ACHN (cell line): ENCODE measurements around the gene CASP8AP2.
"Not testable (repeated sequence)": the region's sequence is repeated elsewhere in the genome, so short reads cannot be mapped to it uniquely, and the experiment has no call there.

Experiments used
- DNase-seq: peaks from one replicate; pipeline ENCODE4 v3.0.0-alpha.2; 2015
- in situ Hi-C: cut with HindIII; loops from 2 replicates; pipeline ENCODE4 v1.10.0; 2017; ENCODE audit warnings: low sequenced_read_pairs, low pct_ligation_motif_present, low pct_unique_long_range_greater_than_20kb

Gene CASP8AP2

GRCh38 chr6:89817481-89817880 is 12.2 kb upstream of the CASP8AP2 start:
- no peak for DNase-seq
- in situ Hi-C loops: no loop called here

GRCh38 chr6:89818977-89819335 is 10.7 kb upstream of the CASP8AP2 start:
- DNase-seq: peak; percentile 31
- in situ Hi-C loops: no loop called here

- in situ Hi-C loops: no loop called here
- DNase-seq: peak; percentile 94
Measured at GRCh38 chr6:89819336-89820130, 10.1 kb upstream of the CASP8AP2 start, which contains the start of gene MDN1. Gene MDN1, minus strand, starts transcription at chr6:89819794. Its CDS starts 187 bp downstream, at chr6:89819607.

GRCh38 chr6:89826029-89826528 is 3.6 kb upstream of the CASP8AP2 start:
- in situ Hi-C loops: no loop called here
- DNase-seq: peak; percentile 30

GRCh38 chr6:89828475-89828987 is 1.1 kb upstream of the CASP8AP2 start:
- in situ Hi-C loops, DNase-seq: not testable (repeated sequence)

GRCh38 chr6:89828988-89829471 is 650 bp upstream of the CASP8AP2 start:
- peak; percentile 48 for DNase-seq

GRCh38 chr6:89830170-89830809 is 610 bp downstream of the CASP8AP2 start:
- no peak for DNase-seq
- in situ Hi-C loops: no loop called here

More at GRCh38 chr6:89828988-89829471, 650 bp upstream of the CASP8AP2 start:
- in situ Hi-C loops: no loop called here

- no peak for DNase-seq
- in situ Hi-C loops: no loop called here
Measured at GRCh38 chr6:89834884-89835792, 5.5 kb downstream of the CASP8AP2 start.

GRCh38 chr6:89836639-89837222 is 7.1 kb downstream of the CASP8AP2 start:
- in situ Hi-C loops: no loop called here

GRCh38 chr6:89840538-89840937 is 10.9 kb downstream of the CASP8AP2 start:
- no peak for DNase-seq
- in situ Hi-C loops: no loop called here

More at GRCh38 chr6:89836639-89837222, 7.1 kb downstream of the CASP8AP2 start:
- no peak for DNase-seq

- no peak for DNase-seq
- in situ Hi-C loops: no loop called here
Measured at GRCh38 chr6:89842228-89842627, 12.5 kb downstream of the CASP8AP2 start.

GRCh38 chr6:89843070-89843469 is 13.4 kb downstream of the CASP8AP2 start:
- in situ Hi-C loops: no loop called here
- no peak for DNase-seq

- in situ Hi-C loops, DNase-seq: not testable (repeated sequence)
Measured at GRCh38 chr6:89847513-89847912, 17.8 kb downstream of the CASP8AP2 start.

GRCh38 chr6:89853068-89853467 is 23.4 kb downstream of the CASP8AP2 start:
- DNase-seq: no peak
- in situ Hi-C loops: no loop called here

GRCh38 chr6:89858041-89858440 is 28.4 kb downstream of the CASP8AP2 start:
- in situ Hi-C loops: no loop called here
- no peak for DNase-seq

- in situ Hi-C loops: no loop called here
- no peak for DNase-seq
Measured at GRCh38 chr6:89859744-89860143, 30.1 kb downstream of the CASP8AP2 start.

GRCh38 chr6:89862273-89862672 is 32.6 kb downstream of the CASP8AP2 start:
- no peak for DNase-seq
- in situ Hi-C loops: no loop called here

- in situ Hi-C loops: no loop called here
- DNase-seq: no peak
Measured at GRCh38 chr6:89862698-89863097, 33.0 kb downstream of the CASP8AP2 start.
